ENCODE measurements around the gene ATXN1.

Gene ATXN1

DNA sequence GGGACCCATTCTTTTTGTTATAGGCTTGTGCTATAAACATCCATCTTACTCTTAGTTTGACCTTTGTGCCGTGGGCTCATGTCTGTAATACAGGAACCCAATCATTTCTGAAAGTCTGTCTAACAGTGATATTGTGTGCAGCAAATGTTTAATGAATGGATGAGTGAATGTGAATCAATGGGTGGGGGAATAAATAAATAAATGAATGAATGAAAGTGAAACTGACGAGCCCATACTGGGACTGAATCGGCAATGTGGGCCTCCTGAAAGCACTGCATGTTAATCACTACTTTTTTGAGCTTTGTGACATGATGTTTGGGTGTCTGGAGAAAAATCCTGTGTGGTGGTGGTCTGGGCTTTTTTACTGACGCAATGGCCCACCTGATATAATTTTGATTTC, 347.9 kb downstream of the ATXN1 start:
- Histone ChIP-seq H3K9me3 (ENCODE audit: control insufficient read depth, low read length) (no peaks in the 10 kb centered on the region), H2AFZ (no peak overlapping the region), H3K4me1 (no peaks in the 10 kb centered on the region), H3K79me2 (no peaks in the 10 kb centered on the region), H3K27ac (no peak overlapping the region), H3K4me3 (ENCODE audit: low read depth, low read length) (no peak overlapping the region), H3K9ac (no peak overlapping the region), H3K36me3 (ENCODE audit: control insufficient read depth, insufficient read depth, low read length) (no peaks in the 10 kb centered on the region), H3K4me2 (ENCODE audit: low read length) (no peak overlapping the region), H3K27me3 (ENCODE audit: control insufficient read depth, insufficient read depth, low read length) (no peaks in the 10 kb centered on the region)
- no peak for TF ChIP-seq CTCF (IDR thresholded peaks at IDR 0.05)

GRCh38 chr6:16412982-16413381, 348.3 kb downstream of the ATXN1 start:
- H3K36me3 ChIP-seq (ENCODE audit: control insufficient read depth, insufficient read depth, low read length): no peaks in the 10 kb centered on the region
- H3K4me1 ChIP-seq: no peaks in the 10 kb centered on the region
- no peaks in the 10 kb centered on the region for H3K79me2 ChIP-seq
- no peak overlapping the region for H3K4me2 ChIP-seq (ENCODE audit: low read length)
- no peaks in the 10 kb centered on the region for H3K9me3 ChIP-seq (ENCODE audit: control insufficient read depth, low read length)
- H2AFZ ChIP-seq: no peak overlapping the region
- no peak for TF ChIP-seq CTCF (IDR thresholded peaks at IDR 0.05)
- no peak overlapping the region for H3K27ac ChIP-seq
- H3K9ac ChIP-seq: no peak overlapping the region
- H3K4me3 ChIP-seq (ENCODE audit: low read depth, low read length): no peak overlapping the region
- no peaks in the 10 kb centered on the region for H3K27me3 ChIP-seq (ENCODE audit: control insufficient read depth, insufficient read depth, low read length)

DNA sequence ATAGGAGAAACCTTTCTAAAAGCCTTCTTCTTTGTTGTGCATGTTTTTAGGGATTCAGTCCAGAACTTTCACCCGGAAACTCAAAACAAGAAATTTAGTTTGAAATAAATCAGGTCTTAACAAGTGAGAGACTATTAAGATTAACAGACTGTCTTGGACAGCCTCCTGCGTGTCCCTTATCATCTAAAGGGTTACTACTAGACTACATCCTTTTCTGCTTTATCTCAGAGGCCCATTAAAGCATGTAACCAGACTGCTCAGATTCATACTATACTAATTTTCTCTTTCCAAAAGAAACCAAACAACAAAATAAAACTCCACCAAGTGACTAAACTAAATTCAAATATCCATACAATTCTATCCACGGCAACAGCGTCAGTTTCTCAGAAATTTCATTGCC, 349.1 kb downstream of the ATXN1 start:
- H3K4me3 ChIP-seq (ENCODE audit: low read depth, low read length): no peak overlapping the region
- no peak overlapping the region for H2AFZ ChIP-seq
- H3K79me2 ChIP-seq: no peaks in the 10 kb centered on the region
- no peak for TF ChIP-seq CTCF (IDR thresholded peaks at IDR 0.05)
- H3K27me3 ChIP-seq (ENCODE audit: control insufficient read depth, insufficient read depth, low read length): no peaks in the 10 kb centered on the region
- H3K27ac ChIP-seq: no peak overlapping the region
- H3K36me3 ChIP-seq (ENCODE audit: control insufficient read depth, insufficient read depth, low read length): no peaks in the 10 kb centered on the region
- H3K9me3 ChIP-seq (ENCODE audit: control insufficient read depth, low read length): no peaks in the 10 kb centered on the region
- no peak overlapping the region for H3K4me2 ChIP-seq (ENCODE audit: low read length)
- H3K9ac ChIP-seq: no peak overlapping the region
- H3K4me1 ChIP-seq: no peaks in the 10 kb centered on the region

GRCh38 chr6:16409531-16410441, 351.5 kb downstream of the ATXN1 start:
- Histone ChIP-seq H3K4me2 (ENCODE audit: low read length) (no peak overlapping the region), H3K27me3 (ENCODE audit: control insufficient read depth, insufficient read depth, low read length) (no peaks in the 10 kb centered on the region), H3K4me3 (ENCODE audit: low read depth, low read length) (no peak overlapping the region), H3K9me3 (ENCODE audit: control insufficient read depth, low read length) (no peaks in the 10 kb centered on the region), H3K4me1 (no peaks in the 10 kb centered on the region), H2AFZ (no peak overlapping the region), H3K36me3 (ENCODE audit: control insufficient read depth, insufficient read depth, low read length) (no peaks in the 10 kb centered on the region), H3K27ac (no peak overlapping the region), H3K79me2 (no peaks in the 10 kb centered on the region), H3K9ac (no peak overlapping the region)
- TF ChIP-seq CTCF (IDR thresholded peaks at IDR 0.05): peak; percentile 48

DNA sequence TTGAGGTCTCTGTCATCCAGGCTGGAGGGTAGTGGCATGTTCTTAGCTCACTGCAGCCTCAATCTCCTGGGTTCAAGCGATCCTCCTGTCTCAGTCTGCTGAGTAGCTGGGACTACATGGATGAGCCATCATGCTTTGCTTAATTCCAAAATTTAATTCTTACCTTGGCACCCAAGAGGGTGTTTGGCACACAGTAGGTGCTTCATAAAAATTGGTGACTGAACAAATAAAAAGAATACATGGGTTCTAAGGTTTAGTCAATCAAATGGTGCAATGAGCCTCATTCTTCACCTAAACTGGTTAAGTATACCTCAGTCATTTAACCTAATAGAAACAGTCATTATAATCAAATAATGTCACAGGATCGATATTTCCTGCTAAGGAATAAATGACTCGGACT, 352.5 kb downstream of the ATXN1 start:
- no peak overlapping the region for H3K9ac ChIP-seq
- H3K4me2 ChIP-seq (ENCODE audit: low read length): no peak overlapping the region
- no peaks in the 10 kb centered on the region for H3K79me2 ChIP-seq
- no peak overlapping the region for H3K4me3 ChIP-seq (ENCODE audit: low read depth, low read length)
- H3K36me3 ChIP-seq (ENCODE audit: control insufficient read depth, insufficient read depth, low read length): no peaks in the 10 kb centered on the region
- no peaks in the 10 kb centered on the region for H3K27me3 ChIP-seq (ENCODE audit: control insufficient read depth, insufficient read depth, low read length)
- H2AFZ ChIP-seq: no peak overlapping the region
- no peaks in the 10 kb centered on the region for H3K9me3 ChIP-seq (ENCODE audit: control insufficient read depth, low read length)
- H3K4me1 ChIP-seq: no peaks in the 10 kb centered on the region
- no peak for TF ChIP-seq CTCF (IDR thresholded peaks at IDR 0.05)
- no peak overlapping the region for H3K27ac ChIP-seq
